Fibroblast of mammary gland (primary cell): ENCODE measurements around the gene POLR2E.

Source experiments
- DNase-seq: peaks from one replicate; pipeline ENCODE4 v3.0.0-alpha.2; 2010; ENCODE audit warnings: low read depth
- H3K4me3 ChIP-seq: 2 replicates; pipeline ENCODE4 v1.5.1; 2011; ENCODE audit warnings: low read depth, mild to moderate bottlenecking, low read length, moderate library complexity; ENCODE audit not compliant: control insufficient read depth
- TF ChIP-seq, protein P1 (sequence below): conservative IDR thresholded peaks from 2 replicates; pipeline ENCODE4 v1.5.1; 2011; ENCODE audit warnings: low read depth, low read length, inconsistent platforms; ENCODE audit not compliant: control insufficient read depth, insufficient read depth

Gene POLR2E

DNA sequence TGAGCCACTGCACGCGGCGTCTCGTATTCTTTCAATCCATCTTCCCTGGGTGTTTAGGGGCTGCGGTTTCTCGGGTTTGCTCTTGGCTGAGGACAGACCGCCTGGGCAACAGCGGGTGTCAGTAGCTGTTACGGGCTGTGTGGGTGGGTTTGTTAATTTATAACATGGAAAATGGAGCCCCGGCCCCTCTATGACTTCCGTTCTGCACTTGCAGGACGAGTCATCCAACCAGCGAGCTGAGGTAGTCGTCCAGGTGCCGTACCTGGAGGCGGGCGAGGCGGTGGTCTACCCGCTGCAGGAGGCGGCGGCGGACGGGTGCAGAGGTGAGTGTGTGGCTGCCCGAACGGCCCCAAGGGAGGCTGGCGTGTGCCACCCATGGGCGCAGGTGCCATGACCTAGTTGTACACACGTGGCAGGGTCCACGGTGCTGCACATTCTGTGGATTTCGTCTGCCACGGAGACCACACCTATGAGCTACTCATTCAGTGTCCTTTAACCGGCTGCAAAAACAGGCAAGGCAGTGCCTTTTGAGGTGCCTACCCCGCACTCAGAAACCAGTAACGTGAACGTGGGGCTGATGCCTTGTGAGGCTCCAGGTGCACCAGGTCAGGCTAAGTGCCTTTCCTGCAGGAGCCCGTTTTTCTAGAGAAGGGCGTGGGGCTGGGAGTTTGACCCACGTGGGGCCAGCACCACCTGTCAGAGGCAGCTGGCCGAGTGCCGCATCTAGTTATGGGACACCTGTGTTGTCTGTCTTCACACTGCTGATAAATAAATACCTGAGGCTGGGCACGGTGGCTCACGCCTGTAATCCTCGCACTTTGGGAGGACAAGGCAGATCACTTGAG, 10.9 kb downstream of the POLR2E start:
- TF ChIP-seq, protein P1, sequence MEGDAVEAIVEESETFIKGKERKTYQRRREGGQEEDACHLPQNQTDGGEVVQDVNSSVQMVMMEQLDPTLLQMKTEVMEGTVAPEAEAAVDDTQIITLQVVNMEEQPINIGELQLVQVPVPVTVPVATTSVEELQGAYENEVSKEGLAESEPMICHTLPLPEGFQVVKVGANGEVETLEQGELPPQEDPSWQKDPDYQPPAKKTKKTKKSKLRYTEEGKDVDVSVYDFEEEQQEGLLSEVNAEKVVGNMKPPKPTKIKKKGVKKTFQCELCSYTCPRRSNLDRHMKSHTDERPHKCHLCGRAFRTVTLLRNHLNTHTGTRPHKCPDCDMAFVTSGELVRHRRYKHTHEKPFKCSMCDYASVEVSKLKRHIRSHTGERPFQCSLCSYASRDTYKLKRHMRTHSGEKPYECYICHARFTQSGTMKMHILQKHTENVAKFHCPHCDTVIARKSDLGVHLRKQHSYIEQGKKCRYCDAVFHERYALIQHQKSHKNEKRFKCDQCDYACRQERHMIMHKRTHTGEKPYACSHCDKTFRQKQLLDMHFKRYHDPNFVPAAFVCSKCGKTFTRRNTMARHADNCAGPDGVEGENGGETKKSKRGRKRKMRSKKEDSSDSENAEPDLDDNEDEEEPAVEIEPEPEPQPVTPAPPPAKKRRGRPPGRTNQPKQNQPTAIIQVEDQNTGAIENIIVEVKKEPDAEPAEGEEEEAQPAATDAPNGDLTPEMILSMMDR: no peak
- no peak for DNase-seq
- H3K4me3 ChIP-seq: no peak overlapping the region

DNA sequence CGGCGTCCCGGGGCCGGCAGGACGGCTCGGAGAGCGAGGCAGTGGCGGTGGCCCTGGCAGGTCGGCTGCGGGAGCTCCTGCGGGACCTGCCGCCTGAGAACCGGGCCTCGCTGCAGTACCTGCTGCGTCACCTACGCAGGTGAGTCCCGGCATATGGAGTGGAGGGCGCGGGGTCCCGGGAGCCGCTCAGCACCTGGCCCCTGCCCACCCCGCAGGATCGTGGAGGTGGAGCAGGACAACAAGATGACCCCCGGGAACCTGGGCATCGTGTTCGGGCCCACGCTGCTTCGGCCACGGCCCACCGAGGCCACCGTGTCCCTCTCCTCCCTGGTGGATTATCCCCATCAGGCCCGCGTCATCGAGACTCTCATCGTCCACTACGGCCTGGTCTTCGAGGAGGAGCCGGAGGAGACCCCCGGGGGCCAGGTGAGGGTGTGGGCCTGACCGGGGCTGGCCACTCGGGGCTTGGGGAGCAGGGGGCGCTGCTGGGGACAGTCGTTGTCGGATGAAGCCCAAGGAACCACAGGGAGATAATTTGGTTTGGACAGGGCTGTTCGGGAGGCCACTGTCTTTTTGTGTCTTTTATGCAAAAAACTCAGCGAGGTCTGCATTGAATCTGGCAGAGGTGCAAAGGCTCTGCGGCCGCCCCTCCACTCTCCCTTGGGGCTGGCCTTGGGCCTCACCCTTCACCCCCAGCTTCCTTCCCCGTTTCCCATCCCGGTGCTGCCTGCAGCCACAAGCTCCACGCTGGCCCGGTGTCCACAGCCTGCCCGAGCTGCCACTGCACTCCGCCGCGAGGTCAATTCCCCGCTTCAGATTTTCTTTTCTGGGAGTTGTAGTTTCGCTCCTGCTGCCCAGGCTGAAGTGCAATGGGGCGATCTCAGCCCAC, 12.0 kb downstream of the POLR2E start:
- no peak overlapping the region for H3K4me3 ChIP-seq
- no peak for DNase-seq
- TF ChIP-seq, protein P1: no peak

DNA sequence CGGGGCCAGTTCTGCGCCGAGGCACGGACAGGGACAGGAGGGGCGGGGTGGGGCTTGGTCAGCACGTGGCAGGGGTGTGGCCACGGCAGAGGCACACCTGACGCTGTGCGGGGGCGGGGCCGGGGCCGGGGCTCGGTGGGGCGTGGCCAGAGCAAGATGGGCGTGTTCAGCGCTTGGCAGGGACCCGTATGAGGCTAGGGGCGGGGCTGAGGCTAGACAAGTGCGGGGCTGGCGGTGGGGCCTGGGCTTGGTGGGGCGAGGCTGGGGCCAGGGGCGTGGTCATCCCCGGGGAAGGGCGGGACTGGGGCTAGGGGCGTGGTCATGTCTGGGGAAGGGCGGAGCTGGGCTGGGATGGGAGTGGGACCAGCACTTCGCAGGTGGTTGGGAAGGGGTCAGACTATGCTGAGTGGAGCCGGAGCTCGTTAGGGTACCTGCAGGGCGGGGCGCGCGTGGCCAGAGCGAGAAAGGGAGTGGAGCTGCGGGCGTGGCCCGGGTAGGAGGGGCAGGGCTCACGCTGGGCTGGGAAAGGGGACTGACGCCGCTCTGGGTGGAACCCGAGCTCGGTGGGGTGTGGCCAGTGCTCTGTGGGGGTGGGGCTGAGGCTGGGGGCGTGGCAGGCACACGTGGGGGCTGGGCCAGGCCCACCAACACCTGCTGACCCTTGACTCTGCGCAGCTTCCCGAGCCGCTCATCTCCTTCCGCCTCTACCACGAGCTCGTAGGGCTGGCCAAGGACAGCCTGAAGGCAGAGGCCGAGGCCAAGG, 12.8 kb downstream of the POLR2E start:
- DNase-seq: no peak
- TF ChIP-seq, protein P1: no peak
- no peak overlapping the region for H3K4me3 ChIP-seq

DNA sequence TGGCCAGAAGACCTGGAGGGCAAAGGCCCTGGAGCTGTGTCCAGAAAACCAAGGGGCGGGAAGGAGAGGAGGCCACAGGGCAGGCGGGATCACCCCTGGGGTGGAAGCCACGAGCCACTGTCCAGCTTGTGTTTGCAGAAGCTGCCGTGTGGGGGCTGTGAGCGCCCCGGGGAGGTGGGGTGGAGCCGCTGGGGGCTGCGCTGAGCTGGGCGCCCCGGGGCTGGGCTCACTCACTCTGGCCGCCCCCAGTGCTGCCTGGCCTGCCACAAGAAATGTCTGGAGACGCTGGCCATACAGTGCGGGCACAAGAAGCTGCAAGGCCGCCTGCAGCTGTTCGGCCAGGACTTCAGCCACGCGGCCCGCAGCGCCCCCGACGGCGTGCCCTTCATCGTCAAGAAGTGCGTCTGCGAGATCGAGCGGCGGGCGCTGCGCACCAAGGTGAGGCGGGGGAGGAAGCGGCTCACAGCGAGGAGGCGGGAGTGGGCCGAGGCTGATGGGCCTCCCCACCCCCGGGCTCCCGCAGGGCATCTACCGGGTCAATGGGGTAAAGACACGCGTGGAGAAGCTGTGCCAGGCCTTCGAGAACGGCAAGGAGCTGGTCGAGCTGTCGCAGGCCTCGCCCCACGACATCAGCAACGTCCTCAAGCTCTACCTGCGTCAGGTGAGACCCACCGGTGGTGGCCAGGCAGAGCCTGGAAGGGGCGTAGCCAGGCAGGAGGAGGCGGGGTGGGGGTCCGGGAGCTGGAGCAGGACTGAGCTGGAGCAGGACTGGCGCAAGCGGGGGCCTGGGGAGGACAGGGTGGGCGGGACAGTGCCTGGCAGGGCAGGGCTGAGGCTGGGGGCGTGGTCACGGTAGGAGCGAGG, 13.6 kb downstream of the POLR2E start:
- TF ChIP-seq, protein P1: no peak
- DNase-seq: no peak

DNA sequence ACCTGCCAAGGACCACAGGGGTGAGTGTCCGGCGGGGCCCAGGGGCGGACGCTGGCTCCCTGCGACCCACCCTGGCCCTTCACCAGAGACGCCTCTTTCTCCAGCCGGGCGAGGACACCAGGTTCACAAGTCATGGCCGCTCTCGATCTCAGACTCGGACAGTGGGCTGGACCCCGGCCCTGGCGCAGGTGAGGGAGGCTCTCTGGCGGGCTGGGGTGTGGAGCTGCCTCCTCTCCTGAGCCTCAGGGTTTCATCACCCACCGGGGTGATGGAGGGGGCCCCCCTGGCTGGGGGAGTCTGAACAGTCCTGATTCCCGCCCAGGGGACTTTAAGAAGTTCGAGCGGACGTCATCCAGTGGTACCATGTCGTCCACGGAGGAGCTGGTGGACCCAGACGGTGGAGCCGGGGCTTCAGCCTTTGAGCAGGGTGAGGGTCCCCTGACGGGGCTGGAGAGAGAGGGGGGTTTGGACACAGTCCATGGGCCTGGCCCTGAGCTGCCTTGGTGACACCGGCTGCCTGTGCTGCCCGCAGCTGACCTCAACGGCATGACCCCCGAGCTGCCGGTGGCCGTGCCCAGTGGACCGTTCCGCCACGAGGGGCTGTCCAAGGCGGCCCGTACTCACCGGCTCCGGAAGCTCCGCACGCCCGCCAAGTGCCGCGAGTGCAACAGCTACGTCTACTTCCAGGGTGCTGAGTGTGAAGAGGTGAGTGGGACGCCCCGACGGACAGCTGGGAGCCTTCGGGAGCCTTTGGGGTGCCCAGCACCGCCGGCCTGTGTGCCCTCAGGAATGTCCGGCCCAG, 14.6 kb downstream of the POLR2E start:
- no peak for DNase-seq
- TF ChIP-seq, protein P1: no peak
- H3K4me3 ChIP-seq: no peak overlapping the region

More for the DNA sequence above, 13.6 kb downstream of the POLR2E start:
- no peak overlapping the region for H3K4me3 ChIP-seq
